NCI-H2107 (cell line): Measurements from ENCODE around the gene OR2W3.

Source experiments
- DNase-seq: peaks from one replicate; lab custom pipeline; 2025; lab: John Stamatoyannopoulos, UW

Gene OR2W3

DNA sequence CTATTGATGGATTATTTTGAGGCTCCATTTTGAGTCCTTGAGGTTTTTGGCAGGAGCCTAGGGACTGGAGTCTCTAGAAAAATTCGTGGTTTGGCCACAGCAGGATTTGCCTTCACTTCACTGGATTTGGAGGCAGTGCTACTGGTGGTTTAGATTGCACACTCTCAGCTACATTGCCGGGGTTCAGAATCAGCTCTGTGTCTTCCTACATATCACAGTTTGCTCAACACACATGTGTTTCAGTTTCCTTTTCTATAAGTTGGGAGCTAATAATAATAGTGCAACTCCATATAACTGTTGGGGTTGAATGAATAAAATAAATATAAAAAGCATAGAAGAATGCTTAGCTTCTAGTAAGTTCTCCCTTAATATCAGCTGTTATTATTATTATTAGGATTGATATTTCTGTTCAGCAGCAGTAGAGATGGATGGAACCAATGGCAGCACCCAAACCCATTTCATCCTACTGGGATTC is at the start of gene OR2W3:
Gene OR2W3 (plus strand): TSS at position 425 of the 475 bp plus-strand sequence. CDS start 0 bp downstream, at position 425.
- no peak for DNase-seq

DNA sequence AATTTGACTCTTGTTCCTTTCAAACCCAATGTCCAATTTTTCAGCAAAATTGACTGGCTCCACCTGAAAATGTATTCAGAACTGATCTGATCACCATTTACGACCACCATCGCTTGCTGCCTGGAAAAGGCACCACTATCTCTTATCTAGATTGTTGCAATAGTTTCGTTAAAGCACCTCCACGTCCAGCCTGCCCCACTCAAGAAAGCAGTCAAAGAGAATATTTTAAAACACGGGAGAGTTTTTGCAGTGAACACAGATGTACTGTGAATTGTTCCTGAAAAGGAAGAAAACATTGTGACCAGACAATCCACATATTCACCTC is 49.7 kb upstream of the OR2W3 start:
- DNase-seq = no peak

DNA sequence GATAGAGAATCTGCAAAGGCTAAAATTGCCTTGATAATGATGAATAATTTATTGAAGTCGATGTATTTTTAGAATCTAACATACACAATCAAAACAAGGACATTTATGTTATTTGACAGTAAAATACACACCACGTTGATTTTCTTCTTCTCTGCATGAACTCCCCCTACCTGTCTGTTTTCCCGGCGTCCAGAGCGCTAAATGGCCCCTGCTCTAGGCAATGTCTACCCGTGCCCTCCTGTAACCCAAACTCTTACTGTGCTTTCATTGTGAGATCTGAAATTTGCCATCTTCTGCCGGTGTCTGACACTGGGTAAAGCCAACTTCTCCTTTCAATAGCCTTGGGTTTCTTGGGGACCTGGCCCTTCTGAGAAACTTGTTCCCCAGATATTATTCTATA is 47.0 kb upstream of the OR2W3 start:
- DNase-seq = no peak

DNA sequence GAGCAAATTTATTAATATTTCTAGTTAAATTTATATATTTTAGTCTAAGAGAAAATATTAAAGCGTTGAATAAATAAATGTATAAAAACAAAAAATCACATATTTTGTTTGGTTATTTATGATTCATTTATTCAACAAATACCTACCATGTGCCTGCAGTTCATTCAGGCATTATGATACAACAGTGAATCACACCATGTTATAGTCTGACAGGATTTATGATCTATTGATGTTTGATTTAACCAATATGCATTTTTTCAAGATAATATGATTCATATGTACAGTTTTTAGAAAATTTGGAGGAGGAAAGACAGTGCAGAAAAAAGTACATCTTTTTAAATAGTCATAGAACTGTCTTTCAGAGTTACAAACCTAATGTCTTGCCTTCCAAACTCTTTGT is 45.8 kb upstream of the OR2W3 start:
- no peak for DNase-seq

DNA sequence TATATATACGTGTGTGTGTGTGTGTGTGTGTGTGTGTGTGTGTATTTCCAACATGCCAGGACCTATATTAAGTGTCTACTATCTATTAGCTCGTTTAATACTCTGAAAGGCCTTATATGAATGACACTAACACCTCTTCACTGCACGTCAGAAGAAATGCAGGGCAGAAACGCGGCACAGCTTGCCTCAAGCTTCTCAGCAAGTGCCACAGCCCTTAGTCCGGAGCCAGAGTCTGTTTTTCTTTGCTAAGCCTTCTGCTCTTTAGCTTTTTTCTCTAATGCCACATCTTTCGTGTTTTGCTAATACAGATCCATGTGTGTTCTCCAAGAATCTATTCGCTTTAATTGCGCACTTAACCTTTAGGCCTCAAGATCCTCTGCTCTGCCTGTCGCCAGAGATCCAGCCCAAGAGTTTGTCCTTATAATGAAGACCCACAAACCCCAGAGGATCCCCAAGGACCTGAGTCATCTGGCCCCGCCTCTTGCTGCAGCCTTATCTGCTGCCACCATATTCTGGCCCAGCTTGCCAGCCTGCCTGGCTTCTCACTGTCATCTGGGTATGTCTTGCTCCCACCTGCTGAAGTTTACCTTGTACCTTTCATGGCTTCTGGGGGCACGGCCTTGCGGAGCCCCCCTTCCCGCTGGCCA is 40.4 kb upstream of the OR2W3 start:
- no peak for DNase-seq

DNA sequence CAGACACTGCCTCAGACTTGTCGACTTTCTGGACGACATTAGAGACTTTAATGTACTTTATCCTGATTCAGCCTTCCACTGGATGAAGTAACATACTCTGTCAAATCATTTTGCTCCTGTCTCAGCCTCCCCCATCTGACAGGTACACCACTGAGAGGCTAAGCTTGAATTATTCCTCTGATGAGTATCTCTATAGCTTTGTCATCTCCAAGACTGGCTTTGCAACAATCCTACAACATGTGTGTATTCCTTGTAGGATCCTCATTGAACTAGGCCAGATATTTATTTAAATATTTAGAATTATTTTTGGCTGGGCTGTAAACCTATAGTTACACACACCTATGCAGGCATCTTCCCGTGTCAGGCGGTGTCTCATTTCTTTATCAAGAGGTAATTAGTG is 39.5 kb upstream of the OR2W3 start:
- DNase-seq = no peak

DNA sequence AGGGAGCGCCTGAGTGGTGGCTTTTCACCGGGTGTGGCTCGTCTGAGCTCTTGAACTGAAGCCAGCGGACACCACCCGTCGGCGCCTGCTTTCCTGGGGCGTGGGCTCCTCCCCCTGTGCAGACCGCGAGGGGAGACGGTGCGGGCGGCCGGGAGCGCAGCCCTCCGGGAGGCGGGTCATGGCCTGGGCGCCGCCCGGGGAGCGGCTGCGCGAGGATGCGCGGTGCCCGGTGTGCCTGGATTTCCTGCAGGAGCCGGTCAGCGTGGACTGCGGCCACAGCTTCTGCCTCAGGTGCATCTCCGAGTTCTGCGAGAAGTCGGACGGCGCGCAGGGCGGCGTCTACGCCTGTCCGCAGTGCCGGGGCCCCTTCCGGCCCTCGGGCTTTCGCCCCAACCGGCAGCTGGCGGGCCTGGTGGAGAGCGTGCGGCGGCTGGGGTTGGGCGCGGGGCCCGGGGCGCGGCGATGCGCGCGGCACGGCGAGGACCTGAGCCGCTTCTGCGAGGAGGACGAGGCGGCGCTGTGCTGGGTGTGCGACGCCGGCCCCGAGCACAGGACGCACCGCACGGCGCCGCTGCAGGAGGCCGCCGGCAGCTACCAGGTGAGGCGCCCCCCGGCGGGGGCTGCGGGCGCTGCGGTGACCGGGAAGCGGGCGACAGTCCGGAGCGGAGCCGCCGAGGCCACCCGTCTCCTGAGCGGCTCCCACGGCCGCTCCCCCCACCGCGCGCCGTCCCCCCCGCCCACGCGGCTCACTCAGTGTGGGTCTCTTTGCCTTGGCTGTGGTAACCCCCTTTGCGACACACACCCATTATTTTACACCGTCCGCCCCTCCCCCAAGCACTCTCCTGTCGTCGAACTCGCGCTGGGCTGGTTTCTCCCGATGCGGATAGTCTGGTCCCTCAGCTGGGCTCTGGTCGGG is 38.1 kb upstream of the OR2W3 start, which contains the start of gene TRIM58:
Gene TRIM58 (plus strand): TSS at position 119 of the 916 bp plus-strand sequence. CDS start 60 bp downstream, at position 179.
- DNase-seq = no peak

DNA sequence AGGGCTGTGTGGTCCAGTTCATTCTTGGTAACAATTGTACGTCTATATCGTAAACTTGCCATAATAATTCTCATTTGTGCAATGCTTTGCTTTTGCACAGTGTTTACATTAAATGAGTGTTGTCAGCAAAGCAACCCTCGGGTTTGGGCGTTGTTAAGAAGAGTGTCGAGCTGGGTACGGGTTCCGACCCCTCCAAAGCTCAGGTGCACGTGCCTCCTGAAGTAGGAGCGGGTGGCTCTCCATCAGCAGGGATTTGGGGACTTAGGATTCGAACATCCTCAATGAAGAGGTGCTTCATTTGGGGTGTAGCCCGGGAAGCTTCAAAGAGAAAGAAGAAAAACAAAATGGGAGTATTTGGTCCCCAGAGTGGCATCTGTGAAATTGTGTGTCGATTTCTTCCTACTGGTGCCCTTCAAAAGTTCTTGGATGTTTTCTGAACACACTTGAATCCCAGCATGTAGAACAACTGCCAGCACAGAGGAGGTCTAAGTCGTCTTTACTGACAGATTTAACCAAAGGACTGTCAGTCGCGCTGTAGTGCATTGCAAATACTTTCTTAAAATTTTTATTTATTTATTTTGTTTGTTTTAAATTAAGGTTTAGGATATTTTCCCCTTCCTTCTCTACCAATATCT is 37.3 kb upstream of the OR2W3 start:
- DNase-seq = no peak

DNA sequence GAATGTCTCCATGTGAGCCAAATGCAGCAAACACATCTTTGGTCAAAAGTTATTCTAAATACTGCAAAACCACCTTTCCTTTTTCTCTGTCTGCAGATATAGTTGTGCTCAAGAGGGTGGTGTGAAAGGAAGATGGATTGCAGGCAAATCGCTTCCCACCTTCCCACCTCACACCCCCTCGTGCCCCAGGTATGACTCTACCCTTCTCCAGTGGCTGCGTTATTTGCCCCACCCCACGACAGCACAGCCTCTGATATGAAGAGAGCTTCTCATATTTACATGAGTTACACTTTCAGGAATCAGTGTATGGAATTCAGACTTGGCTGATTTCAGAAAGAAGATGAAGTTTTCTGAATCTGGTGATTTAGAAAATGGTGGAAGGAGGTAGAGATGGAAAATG is 32.6 kb upstream of the OR2W3 start:
- DNase-seq = no peak

DNA sequence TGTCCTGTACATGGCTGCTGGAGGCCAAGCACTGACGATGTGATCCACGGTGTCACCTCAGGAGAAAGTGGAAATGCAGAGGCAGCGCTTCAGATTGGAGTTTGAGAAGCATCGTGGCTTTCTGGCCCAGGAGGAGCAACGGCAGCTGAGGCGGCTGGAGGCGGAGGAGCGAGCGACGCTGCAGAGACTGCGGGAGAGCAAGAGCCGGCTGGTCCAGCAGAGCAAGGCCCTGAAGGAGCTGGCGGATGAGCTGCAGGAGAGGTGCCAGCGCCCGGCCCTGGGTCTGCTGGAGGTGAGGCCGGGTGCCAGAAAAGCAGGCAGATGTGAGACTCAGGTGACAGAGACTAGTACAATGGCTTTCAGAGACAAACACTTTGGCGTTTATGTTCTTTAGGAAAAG is 30.7 kb upstream of the OR2W3 start:
- no peak for DNase-seq

DNA sequence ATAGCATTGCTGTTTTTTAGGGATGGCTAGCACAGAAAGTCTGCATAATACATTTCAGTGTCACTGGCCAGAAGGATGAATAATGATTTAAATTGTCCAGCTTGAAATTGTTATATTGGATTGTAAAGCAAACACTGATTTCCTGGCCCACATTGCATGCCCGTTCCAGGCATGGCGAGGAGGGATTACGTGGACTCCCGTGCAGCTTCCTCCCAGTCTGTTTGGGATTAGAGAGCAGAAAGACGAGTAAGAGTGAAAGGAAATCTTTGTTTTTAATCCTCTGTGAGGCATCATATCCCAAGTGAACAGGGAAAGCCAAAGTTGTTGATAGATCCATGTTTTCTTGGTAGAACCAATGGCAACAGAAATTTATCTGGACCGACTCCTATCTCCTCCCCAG is 30.0 kb upstream of the OR2W3 start:
- DNase-seq = no peak

DNA sequence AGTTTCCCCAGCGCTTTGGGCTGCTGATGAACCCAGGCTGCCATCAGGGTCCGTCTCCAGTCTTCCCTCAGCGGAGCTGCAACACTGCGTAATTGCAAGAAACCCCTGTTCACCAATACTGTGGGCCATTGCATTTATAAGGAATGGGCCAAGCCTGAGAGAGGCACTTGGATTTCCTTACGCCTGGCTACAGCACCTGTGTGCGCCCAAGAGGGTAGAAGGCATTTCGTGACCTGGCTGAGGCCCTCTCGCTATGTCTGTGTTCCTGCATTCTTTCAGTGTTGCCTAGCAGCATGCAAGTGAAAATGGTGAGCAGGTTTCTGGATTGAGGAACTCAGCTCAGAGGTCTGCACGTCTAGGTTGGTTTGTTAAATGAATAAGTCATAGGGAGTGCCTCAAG is 12.0 kb upstream of the OR2W3 start:
- DNase-seq = no peak

DNA sequence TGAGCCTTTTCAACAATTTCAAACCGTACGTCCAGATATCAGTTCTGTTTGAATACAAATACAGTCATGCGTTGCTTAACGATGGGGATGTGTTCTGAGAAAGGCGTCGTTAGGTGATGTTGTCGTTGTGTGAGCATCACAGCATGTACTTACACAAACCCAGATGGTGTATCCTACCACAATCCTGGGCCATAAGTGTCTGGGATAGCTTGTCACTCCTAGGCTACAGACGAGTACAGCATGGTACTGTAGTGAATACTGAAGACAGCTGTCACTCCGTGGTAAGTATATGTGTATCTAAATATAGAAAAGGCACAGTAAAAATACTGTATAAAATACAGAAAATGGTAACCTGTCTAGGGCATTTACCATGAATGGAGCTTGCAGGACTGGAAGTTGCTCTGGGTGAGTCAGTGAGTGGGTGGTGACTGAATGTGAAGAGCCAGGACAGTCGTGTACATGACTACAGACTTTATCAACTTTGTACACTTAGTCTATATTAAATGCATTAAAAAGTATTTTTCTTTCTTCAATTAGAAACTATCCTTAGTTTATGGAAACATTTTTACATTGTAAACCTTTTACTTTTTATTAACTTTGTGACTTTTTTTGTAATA is 10.5 kb upstream of the OR2W3 start:
- no peak for DNase-seq

DNA sequence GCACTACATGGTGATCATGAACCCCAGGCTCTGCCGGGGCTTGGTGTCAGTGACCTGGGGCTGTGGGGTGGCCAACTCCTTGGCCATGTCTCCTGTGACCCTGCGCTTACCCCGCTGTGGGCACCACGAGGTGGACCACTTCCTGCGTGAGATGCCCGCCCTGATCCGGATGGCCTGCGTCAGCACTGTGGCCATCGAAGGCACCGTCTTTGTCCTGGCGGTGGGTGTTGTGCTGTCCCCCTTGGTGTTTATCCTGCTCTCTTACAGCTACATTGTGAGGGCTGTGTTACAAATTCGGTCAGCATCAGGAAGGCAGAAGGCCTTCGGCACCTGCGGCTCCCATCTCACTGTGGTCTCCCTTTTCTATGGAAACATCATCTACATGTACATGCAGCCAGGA is 589 bp downstream of the OR2W3 start:
- no peak for DNase-seq

DNA sequence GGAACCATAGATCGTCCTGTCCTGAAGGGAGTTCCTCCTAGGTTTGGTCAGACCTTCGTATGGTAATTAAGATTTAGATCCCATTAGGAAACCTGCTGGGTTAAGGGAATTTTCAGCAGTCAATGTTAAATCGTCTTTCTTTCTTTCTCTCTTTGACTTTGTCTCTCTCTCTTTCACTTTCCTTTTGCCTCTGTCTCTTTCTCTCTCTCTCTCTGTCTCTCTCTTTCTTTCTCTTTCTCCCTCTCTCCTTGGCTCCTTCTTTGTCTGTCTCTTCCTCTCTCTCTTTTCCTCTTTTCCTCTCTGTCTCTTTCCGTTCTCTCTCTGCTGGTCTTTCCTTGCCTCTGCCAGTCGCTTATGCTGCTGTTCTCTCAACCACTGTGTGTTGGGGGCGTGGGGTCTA is 8.7 kb downstream of the OR2W3 start:
- no peak for DNase-seq

DNA sequence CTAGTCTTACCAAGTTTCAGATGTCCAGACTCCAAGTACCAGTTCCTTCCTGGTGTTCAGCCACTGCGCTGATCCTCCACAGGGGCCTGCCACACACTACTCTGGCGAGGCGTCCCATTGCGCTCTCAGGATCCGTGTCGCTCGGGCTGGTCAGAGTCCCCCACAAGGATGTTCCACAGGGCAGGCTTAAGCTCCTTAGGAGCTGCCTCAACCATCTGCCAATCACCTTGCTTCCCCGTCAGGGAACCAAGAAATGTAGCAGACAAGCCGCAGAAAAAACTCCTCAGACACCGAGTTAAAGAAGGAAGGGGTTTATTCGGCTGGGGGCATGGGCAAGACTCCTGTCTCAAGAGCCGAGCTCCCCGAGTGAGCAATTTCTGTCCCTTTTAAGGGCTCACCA is 9.8 kb downstream of the OR2W3 start:
- no peak for DNase-seq

DNA sequence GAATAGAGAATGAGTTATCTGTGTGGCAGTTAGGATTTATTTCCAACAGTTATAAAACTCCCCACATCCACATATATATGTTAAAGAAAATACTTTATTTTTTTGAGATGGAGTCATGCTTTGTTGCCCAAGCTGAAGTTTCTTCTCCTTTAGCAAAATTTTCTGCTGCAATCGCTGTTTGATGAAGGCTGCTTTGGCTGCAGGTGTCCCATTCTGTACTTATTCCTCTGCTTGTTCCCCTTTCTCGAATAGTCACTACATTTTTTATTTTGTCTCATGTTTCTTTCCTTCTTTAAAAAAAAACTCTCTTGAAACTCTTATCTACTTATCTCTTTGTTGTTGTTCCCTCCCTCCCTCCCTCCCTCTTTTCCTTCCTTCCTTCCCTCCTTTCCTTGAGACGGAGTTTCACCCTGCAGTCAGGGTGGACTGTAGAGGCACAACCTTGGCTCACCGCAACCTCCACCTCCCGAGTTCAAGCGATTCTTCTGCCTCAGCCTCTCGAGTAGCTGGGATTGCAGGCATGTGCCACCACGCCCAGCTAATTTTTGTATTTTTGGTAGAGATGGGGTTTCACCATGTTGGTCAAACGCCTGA is 10.6 kb downstream of the OR2W3 start:
- no peak for DNase-seq

DNA sequence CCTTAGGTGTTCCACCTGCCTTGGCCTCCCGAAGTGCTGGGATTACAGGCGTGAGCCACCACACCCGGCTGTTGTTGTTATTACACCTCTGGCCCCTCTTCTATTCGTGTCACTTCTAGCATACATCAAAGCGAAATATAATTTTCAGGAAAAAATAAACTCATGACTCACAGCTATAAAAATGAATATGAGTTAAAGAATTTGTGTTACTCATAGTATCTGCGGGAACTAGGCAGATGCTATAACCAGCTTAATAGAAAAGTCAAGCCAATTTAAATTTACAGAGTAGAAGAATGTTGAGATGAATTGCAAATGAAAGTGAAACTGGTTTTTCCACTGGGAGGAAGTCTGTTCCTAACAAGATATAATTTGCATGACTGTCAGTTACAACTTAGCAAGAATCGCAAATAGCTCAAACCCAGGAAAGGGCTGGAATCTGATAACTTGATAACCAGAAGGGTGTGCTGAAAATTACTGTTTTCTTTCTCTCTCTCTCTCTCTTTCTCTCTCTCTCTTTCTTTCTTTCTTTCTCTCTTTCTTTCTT is 11.2 kb downstream of the OR2W3 start:
- DNase-seq = no peak

DNA sequence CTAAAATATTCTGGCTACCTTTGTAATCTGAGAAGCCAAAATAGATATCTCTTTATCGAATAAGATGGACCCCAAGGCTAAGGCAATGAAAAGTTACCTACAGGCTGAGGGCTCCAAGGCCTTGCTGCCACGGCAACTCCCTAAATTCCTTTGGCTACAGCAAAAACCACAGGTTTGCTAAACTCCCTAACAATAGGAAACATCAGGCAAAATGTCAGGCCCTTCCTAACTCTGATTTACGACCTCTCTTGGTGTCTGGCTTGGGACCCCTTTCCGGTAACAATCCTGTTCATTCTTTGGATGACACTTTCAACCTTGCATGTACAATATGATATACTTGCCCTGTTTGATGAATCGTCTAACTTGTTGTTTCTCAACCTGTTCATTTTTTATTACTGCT is 13.4 kb downstream of the OR2W3 start:
- DNase-seq = no peak

DNA sequence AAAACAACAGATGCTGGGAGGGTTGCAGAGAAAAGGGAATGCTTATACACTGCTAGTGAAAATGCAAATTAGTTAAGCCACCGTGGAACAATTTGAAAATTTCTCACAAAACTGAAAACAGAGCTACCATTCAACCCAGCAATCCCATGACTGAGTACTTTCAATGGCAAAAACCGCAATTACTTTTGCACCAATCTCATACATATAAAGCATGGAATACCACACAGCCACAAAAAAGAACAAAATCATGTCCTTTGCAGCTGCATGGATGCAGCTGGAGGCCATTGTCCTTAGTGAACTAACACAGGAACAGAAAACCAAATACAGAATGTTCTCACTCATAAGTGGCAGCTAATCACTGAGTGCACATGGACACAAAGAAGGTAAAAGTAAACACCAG is 18.4 kb downstream of the OR2W3 start:
- DNase-seq = no peak

DNA sequence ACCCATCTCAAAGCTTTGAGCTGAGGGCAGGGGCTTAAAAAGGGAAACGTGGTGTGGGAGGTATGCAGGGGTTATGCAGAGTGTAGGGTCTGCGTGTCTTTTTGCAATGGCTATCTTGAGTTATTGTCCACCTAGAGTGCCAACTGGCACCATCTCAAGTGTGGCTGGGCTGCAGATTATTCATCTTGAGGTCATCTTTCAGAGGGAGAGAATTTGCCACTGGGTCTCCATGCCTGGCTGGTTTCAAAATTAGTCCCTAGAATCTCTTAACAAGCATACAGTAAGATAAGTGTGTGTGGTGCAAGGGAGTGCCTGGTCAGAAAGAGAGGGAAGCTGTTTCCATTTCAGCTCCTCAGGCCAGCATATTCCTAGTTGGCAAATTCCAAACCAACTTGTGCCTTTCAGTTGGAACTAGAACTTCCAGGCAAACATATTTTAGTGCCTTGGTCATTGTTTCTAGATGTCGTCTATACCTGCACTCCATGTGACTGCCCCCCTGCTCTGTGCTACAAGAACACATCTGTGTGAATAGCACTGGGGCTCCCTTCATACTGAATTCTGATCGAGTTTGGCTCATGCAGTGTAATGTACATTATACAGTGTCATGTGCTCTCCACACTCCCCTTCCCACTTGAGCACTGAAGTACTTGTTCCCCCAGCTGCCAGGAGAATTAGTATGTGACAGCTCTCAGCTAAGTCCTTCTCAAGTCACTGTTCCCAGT is 19.7 kb downstream of the OR2W3 start:
- no peak for DNase-seq
